GM12892 (cell line): Measurements from ENCODE around the gene MAP1LC3B.

Experiments used
- POLR2A ChIP-seq: IDR thresholded peaks from 2 replicates; pipeline ENCODE4 v1.6.1; 2011; ENCODE audit warnings: low read depth, low read length, control low read depth
- POLR2AphosphoS5 ChIP-seq: IDR thresholded peaks from 2 replicates; pipeline ENCODE4 v1.6.1; 2011; ENCODE audit warnings: low read depth, low read length, control low read depth
- TAF1 ChIP-seq: IDR thresholded peaks from 2 replicates; pipeline ENCODE4 v1.6.1; 2011; ENCODE audit warnings: low read depth, mild to moderate bottlenecking, control low read depth, low read length, borderline replicate concordance

DNA sequence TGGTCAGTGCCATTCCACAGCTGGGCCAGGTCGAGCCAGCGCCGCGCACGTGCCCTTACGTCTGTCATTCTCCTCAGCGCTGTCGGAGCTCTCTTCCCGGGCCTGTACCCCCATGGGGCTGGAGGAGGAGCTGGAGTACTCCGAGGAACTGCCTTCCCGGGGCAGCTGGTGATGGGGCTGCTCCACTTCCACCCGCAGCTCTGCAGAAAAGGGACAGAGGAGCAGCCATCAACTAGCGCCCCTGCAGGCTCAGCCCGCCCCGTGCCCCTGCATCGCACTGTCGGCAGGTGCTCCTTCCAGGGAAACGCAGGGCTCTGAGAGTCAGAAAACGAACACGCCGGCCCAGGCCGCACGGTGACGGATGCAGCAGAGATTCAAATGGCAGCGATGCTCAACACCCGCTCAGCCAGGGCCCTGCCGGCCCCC lies 20.9 kb downstream of the MAP1LC3B start:
- TF ChIP-seq POLR2AphosphoS5 (no peak), POLR2A (no peak), TAF1 (no peak)
